Pons (tissue), 1 donor: ENCODE data around the gene COBL.
A peak's percentile ranks its signal among the peaks of the same experiment; 100 is the strongest.
"Not testable (repeated sequence)": the region's sequence is repeated elsewhere in the genome, so short reads cannot be mapped to it uniquely, and the experiment has no call there.

Experiments
- DNase-seq: peaks from one replicate; pipeline ENCODE4 v3.0.0-alpha.2; 2016; ENCODE audit warnings: low spot score

Gene COBL

GRCh38 chr7:51233374-51233773 lies 83.2 kb downstream of the COBL start:
- DNase-seq: peak; percentile 46

DNA sequence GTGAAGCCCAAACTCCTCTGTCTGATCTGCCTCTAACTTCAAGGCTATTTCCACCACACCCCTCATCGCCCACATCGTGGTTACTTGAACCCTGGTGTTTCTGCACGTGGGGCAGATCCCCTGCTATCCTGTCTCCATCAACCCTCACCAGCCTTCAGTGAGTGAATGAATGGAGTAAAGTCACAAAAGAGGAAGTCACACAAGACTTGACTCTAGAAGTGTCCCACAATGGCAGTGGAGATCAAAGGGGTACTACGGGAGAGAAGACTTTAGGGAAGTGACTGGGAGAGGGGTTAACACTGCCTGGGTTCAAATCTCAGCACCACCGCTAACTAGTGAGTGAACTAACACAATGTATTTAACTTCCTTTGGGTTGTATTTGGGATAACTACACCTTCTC lies 85.9 kb downstream of the COBL start:
- DNase-seq: no peak

GRCh38 chr7:51230324-51230625 lies 86.3 kb downstream of the COBL start:
- no peak for DNase-seq

DNA sequence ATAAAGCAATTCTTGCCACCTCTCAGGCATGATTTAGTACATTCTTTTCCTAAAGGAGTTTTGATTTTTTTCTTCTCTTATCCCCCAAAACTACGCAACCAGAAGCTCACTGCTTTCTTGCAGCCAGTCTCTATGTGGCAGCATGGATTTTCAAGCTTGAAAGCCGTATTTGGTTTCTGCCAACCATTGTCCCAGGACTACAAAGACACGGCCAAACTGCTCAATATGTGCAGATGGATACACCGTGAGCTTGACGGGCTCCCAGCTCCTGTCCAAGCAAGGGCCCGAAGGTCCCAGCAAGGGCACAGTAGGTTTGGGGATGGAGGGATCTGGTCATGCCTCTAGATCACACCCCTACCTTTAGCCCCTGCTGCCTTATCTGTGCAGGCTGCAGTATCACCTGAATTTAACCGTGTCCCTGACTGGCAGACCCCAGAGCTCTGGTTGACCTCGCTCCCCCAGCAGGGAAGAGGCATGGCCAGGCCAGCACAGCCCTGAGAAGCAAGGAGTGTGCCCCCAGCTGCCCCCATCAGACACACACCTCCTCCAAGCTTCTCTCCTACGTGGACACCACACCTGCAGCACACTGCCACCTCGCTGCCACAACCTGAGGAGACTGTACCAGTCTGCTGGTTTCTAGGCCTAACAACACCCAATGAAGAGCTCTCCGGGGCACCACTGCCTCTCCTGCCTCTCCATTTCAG lies 86.8 kb downstream of the COBL start:
- peak; percentile 78 for DNase-seq

DNA sequence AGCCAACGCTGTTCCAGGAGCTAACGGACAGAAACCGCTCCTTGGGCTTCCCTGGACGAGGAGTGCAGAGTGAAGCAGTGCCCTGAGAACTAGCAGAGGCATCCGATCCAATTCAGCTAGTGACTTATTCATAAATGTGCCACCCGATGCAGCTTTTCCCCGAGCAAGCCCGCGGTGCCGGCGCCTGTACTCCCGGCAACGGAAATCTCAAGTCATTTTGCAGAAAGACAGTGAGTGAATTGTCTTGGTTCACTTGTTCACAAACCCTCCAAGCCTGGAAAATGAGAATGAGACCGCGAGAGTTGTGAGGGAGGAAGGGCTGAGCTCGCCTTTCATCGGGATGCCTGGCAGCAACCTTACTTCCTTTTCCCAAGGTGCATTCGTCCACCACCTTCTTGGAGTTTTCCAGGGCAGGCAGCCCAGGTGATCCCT lies 87.5 kb downstream of the COBL start:
- DNase-seq: peak; percentile 79

GRCh38 chr7:51228386-51228958 lies 88.1 kb downstream of the COBL start:
- peak; percentile 40 for DNase-seq

- peak; percentile 46 for DNase-seq
Measured at GRCh38 chr7:51227861-51228260, 88.7 kb downstream of the COBL start.

DNA sequence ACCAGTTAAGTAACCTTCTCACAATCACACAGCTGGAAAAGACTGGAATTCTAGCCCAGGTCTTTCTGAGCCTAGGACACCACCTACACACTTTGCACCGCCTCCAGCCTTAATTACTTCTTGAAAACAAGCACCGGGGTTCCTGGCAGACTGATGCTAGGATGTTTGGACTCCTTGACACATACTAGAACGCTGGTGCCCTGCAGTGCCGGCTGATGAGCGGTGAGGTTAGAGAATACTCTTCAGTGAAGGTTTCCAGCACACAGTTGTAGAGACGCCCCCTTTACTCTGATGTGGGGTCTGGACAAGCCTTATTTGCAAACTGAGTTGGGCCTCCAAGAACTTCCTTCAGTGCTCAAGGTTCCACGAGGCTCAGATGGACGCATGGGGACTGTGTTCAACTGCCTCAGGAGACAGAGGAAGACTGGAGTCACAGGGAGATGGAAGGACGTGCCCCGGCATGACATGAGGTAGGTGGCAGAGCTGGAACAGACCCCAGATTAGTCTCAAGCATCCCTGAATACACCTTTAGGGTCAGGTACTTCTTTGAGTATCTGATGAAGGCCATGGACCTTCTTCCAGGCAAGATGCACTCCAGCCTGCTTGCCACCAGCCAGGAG lies 89.6 kb downstream of the COBL start:
- no peak for DNase-seq

DNA sequence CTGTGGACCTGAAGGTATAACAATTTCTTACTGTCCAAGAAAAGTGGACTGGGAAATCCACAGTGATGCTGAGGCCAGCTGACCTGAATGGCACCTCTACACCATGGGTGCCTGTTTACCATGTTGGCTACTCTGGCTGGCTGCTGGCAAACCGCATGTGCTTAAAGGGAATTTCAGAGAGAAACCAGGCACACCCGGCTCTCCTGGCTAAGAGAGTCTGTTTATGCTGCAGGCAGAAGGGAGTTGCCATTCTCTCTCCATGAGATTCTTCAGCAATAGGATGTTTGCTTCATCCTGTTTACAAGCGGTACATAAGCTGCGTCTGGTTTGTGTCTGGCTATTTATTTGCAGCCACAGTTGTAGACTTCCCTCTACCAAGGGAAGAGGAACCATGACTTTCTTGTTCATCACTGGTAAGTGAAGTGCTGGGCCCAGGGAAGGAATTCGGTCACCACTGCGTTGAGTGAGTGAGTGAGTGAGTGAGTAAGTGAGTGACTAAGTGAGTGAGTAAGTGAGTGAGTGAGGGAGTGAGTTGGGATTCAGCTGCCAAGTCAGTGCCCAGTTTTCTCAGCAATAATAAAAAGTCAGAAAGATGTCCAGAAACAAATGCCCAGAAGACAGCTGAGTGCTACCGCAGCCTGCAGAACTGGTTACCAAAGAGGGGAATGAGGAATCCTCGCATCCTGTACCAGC lies 90.4 kb downstream of the COBL start:
- no peak for DNase-seq

DNA sequence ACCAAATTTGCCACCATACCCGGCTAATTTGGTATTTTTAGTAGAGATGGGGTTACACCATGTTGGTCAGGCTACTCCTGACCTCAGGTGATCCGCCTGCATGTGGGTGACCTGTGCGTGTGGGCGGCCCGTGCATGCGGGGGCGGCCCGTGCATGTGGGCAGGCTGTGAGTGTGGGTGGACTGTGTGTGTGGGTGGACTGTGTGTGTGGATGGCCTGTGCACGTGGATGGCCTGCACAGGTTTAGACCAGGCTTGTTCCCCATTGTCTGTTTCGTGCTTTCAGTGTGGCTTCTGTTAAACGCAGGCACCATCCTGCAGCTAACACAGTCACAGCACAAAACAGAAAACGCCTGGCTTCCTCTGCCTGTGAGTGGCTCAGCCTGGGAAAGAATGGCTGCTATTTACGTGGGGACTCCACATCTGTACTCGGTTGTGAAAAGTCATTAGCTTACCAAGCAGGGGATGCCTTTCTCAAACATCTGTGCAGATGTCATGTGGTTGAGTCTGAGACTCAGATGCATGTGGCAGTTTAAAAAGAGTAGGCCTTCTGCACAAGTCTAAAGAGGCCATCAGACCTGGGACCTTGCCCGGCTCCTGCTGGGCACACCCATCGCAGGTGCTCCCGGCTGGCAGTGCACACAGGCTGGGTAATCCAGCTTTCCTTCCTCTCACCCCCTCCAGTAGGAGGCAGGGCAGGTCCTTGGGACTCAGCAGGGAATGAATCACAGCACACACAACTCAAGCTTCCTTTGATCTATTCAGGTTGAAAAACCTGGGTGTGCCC lies 91.6 kb downstream of the COBL start:
- peak; percentile 71 for DNase-seq

DNA sequence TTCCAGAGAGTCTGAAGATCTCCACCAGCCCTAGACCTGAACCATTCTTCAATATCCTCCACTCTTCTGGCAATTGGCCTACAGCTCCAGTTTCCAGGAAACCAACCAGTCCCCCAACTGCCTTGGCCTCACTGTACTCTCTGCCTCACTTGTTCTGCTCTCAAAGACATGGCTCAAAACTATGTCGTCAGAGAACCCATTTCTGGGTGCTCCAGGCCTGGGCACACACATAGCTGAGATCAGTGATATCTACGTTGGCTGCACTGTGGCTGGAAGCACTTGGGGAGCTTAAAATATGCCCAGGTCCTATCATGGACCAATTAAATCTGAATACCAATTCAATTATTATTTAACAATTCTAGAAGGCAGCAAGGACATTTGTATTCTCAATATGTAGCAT lies 93.1 kb downstream of the COBL start:
- DNase-seq: no peak

DNA sequence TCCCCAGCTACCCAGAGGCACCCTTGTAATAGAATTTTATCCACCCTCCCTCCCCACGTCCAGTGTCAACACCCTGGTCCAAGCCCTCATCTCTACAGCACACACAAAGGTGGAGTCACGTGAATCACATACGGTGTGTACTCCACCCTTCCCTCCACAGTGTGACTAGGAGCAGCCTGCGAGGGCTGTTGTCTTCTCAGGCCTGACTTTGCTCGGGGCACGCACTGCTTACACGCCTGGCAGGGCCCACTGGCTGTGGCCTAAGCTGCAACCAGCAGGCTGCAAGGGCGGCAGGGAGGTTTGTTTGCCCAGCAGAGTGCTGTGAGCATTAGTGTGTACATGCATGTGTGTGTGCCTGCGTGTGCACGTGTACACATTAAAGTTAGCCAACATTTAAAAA lies 93.7 kb downstream of the COBL start:
- DNase-seq: no peak

DNA sequence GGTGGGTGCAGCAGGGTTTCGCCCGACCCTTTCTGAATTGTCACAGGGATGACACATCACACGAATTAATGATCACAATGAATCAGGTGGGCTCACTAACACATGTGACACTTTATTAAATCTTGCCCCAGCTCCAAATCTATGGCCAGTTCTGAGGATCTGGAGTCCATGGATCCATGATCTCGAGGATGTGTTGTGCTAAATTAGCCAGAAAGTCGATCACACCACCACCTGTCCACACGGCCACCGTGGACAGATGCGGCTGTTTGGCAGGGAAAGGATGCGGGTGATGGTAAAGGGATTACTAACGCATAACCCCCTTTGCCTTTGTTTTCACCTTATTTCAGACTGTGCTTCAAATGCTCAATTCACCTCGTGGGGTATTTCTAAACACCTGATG lies 96.4 kb downstream of the COBL start:
- no peak for DNase-seq

GRCh38 chr7:51219261-51219988 lies 97.2 kb downstream of the COBL start:
- DNase-seq: no peak

GRCh38 chr7:51217804-51218203 lies 98.8 kb downstream of the COBL start:
- no peak for DNase-seq

DNA sequence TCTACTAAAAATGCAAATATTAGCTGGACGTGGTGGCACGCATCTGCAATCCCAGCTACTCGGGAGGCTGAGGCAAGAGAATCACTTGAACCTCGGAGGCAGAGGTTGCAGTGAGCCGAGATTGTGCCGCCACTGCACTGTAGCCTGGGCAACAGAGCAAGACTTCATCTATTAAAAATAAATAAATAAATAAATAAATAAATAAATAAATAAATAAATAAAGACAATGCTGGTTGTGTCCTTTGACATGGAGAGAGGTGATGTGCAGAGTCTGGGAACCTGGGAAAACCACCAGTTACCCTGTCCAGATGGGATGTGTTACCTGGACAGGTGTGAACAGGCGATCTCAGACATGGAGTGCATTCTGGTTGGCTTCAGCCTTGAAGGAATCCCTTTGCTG lies 102.5 kb downstream of the COBL start:
- DNase-seq: no peak

- no peak for DNase-seq
Measured at GRCh38 chr7:51213618-51214017, 103.0 kb downstream of the COBL start.

- DNase-seq: peak; percentile 53
Measured at GRCh38 chr7:51210766-51211165, 105.8 kb downstream of the COBL start.

- DNase-seq: no peak
Measured at GRCh38 chr7:51209426-51209825, 107.2 kb downstream of the COBL start.

DNA sequence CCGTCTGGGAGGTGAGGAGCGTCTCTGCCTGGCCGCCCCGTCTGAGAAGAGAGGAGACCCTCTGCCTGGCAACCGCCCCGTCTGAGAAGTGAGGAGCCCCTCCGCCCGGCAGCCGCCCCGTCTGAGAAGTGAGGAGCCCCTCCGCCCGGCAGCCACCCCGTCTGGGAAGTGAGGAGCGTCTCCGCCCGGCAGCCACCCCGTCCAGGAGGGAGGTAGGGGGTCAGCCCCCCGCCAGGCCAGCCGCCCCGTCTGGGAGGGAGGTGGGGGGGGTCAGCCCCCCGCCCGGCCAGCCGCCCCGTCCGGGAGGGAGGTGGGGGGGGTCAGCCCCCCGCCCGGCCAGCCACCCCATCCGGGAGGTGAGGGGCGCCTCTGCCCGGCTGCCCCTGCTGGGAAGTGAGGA lies 108.5 kb downstream of the COBL start:
- DNase-seq: not testable (repeated sequence)

DNA sequence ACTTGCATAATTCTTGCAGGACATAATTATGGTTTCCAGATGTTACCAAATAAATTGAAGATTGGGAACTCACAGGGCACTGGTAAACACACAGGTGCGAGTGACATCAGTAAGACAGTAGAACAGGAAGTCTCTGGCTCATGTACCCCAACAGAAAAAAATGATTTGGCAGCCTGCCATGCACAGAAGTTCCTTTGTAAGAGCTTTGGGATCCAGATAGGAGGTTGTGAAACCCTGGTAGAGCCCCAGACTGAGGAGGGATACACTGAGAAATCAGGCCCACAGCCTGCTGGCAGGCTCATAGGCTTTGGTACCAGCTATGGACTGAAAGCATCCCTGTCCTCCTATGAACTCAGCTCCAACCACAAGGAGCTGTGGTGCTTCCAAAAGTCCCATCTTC lies 118.0 kb downstream of the COBL start:
- DNase-seq: no peak

DNA sequence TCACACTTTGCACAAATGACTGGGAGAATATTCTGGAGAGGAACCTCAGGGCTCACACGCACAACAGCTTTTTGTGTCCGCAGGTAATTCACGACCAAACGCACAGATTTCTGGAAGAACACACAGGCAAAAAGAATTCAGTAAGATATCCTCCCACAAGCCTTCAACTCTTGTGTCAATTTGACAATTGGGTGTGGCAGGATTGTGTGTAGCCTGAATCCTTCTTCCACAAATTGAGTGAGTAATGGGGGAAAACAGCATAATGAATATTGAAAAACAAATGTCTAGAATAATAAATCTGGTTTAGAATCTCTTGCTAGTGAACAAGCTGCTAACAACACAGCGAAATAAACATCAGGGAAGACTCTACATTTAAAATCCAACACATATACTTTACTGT lies 125.6 kb downstream of the COBL start:
- no peak for DNase-seq
